Activated T-cell treated with anti-CD3 and anti-CD28 coated beads for 1 hour (primary cell): ENCODE results near the gene TEX26.

Source experiments
- DNase-seq: peaks from one replicate; pipeline ENCODE4 v3.0.0-alpha.2; 2020; ENCODE audit warnings: low read depth

The TEX26 gene

DNA sequence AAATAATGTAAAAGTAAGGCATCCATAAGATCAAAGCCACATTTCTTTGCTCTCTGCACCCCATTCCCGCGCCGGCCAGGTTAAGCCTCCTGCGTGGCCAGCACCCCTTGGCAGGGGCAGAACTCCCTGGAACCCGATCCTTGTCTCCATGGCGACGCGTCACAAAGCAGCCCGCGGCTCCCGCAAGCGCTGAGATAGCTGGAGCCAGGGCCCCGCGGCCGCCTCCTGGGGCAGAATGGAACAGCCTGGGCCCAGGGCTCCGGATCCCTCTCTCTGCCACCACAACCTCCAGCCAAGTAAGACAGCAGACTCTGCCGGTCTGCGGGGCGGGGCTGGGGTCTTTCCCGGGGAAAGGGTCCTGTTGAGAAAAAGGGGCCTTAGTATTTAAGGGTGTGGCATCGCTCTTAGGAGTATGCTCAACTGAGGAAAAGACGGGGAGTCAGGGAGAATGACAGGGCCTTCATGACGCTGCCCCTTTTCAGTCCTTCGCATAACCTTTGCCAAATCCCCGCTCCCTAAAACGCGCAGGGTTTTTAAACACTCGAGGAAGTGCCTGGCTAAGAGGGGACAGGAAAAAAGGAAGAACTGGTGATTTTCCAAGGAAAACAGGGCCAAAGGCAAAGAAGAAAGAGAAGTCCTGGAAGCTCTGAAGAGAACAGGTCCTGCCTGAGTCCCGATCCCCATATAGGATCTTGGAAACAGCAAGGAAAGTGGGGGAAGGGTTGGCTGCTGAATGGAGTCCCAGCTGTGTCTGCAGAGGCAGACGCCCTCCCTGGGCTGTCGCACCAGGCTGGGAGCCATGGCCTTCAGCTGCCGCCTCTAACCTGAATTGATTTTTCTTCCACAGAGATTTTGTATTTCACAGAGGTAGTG, at the start of gene TEX26:
Gene TEX26, plus strand, starts transcription at position 176 of the 873 bp plus-strand sequence. Its CDS starts 60 bp downstream, at position 236.
- DNase-seq: no peak

DNA sequence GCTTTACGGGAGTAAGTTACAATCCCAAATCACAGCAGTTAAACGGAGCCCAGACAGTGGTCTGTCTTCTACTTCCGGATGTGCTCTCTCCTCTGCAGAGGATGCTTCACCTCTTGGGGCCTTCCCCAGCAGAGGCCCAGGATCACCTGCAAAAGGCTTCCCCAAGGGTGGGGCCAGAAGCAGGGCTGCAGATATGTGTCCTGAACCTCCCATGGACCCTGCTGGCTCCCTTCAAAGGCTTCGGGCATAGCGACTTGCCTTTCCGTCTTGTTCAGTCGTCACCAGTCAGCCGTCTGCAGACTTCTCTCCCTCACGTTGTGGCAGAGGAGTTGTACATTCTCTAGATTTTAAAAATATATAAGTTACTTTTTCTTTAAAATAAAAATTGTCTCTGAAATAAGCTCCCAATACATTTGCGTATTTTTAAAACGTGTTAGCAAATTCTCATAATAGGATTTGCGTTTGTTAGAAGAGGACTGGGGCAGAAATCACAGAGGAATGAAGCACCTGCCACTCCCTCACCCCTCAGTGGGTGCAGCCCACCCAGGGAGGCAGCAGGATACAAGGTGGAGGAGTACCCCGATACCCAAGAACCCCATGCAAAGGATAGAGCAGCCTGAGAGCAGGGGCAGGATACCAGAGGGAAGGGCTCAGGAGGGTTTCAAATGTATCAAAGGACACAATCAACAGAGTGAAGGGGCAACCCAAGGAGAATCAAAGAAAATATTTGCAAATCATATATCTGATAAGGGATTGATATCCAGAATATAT, 49.3 kb upstream of the TEX26 start:
- no peak for DNase-seq

DNA sequence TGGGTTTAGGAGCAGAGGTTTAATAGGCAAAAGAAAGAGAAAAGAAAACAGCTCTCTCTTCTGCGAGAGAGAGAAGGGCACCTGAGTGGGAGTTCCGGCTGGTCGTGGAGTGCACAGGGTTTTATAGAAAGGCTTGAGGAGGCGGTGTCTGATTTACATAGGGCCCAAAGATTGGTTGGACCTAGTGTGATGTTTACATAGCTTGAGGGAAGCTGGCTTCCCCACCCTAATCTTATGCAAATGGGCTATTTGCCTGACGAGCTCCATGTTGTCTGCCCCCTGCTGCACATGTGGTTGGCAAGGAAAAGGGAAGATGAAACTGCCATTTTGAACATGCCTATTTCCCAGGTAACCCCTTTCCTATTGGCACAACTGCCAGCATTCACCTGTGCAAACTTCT, 47.9 kb upstream of the TEX26 start:
- no peak for DNase-seq

DNA sequence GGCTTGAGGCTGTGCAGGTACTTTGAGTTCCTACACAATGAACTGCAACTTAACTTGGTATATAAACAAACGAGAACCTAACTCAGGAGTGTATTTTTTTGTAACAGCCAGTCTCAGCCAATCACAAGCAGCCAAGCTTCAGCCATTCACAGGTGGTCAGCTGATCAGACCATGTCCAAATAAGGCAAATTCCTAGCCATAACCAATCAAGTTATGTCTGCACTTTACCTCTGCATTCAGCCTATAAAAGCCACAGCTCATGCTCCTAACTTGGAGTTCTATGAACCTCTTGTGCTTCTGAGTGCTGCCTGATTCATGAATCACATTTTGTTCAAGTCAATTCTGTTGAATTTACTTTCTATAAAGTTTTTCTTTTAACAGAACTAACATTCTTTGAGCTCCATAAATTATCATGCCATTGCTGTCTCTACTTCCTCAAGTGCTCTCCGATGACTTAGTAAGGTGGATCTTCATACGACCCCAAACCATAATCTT, 43.2 kb upstream of the TEX26 start:
- DNase-seq: no peak

DNA sequence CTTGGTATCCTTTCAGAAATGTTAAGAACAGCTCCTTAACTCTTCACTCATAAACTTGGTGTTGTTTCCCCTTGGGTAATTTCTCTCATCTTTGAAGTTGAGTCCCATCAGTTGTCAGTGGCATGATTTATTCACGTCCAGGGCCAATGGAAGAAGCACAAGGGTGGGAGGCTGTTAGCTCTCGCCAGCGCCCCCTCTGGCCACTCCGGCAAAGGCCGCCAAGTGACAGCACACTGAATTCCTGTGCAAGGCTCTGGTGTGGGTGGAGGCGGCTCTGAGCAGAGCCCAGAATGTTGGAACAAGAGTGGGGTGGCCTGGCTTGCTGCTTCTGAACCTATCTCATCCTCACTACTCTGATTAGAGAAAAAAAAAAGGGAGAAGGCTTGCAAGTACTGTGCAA, 39.5 kb upstream of the TEX26 start:
- DNase-seq: no peak

DNA sequence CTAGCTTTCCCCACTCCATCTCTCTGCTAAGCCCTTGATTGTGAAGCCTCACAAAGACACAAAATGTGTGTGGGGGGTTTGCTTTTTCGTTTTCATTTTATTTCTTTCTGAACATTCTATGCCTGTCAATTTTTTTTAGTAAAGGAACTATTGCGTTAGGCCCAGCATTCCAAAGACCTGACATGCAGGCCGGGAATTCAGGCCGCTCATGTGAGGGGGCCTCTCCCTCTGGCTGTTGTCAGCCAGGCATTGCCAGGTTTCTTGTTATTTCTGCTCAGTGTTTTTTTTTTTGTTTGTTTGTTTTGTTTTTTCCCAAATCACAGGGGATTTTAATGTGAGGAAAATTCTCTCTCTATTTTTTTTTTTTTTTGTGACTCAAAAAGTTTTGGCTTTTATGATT, 36.7 kb upstream of the TEX26 start:
- no peak for DNase-seq

DNA sequence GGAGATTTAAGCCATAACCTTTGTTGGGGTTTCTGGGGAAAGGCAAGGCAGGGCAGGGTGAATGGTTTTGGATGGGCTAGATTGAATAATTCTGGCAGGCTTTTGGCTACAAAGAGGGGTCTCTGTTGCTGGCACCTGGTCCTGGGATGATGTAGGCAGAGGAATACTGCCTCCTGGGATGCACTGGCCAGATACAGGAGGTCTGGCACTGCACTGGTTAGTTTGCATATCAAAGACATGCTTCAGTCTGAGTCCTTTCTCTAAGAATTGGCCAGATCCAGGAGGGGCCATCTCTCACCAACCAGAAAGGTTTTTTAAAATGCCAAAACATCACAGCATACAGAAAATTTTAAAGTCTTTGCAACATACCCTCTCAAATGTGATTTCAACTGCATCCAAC, 34.4 kb upstream of the TEX26 start:
- DNase-seq: no peak

DNA sequence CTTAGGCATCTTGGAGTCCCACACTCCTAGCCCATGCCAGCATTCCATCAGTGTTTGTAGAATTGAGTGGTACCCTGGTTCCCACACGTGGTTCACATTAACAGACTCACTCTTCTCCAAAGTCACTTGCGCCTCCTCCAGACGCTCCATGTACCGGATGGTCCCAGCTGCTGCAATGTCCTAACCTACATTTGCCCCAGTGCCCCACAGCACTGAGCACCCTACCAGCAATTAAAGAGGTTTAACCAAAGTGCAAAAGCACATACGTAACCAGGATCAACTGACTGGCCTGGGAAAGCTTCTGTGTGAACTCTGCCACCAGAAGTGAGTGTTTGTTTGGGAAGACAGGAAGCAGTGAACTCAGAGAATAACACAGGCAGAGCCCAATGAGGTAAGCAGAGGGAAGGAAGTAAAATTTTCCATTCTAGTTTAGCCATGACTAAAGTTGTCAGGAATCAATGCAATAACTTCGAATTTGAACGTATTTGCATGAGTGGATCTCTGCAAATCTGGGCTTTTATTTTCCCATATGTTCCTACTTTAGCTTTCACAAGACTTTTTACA, 33.7 kb upstream of the TEX26 start:
- DNase-seq: no peak

DNA sequence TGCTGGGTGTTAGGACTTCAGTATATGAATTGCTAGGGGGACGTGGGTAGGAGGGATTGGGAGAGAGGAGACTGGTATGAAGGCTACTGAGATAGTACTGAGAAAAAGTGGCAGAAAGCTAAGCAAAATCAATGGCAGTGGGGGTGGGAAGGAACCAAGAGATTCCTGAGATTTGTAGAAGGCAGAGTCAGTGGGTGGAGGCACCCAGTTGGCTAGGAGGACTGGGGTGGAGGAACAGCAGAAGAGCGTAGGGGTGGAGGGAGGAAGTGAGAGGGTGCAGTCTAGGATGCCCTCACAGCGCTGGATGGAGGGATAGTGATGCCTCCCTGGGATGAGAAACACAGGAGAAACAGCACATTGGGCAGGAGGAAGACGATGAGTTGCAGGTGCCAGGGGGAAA, 32.0 kb upstream of the TEX26 start:
- no peak for DNase-seq

DNA sequence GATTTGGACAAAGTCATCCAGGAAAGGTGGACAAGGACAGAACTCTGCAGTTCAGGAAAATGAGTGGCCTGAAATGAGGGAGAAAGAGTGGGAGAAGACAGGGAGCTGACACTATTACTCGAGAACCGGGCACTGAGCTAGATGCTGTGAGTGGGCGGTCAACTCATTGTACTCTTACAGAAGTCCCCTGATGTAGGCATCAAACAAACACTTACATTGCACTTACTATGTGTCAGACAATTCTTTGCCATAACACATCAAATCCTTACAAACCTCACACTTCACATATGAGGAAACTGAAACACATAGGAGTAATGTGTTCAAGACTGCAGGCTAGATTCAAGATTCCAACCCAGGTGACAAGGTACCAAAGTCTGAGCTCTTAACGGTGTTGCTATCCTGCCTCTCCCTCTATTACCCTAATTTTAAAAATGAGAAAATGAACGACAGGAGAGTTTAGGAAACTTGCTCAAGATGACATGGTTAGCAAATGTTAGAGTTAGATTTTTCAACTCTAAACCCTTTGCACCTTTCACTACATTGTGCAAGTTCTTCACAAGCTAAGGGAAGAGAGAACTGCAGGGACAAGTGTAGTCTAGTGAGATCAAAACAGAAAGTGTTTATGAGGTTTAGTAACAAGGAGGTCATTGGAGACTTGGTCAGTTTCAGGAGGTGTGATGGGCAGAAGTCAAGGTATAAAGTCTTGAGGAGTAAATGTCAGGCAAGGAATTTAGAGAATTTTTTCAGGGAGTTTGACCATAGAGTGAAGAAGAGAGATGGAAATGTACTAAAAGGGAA, 31.3 kb upstream of the TEX26 start:
- DNase-seq: no peak

DNA sequence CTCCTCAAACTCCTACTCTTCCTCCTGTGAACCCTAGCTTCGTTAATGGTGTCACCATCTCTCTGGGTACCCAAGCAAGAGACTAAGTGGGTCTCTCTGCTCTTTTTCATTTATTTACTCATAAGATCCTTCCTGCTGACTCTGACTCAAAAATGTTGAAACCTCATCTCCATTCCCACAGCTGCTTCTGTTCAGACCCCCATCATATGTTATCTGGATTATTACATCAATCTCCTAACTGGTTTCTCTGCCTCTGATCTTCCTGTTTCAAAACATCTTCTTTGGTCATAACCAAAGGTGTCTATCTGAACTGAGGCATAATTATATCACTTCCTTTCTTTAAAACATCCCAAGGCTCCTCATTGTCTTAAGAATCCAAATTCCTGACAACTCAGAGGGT, 28.4 kb upstream of the TEX26 start:
- no peak for DNase-seq

DNA sequence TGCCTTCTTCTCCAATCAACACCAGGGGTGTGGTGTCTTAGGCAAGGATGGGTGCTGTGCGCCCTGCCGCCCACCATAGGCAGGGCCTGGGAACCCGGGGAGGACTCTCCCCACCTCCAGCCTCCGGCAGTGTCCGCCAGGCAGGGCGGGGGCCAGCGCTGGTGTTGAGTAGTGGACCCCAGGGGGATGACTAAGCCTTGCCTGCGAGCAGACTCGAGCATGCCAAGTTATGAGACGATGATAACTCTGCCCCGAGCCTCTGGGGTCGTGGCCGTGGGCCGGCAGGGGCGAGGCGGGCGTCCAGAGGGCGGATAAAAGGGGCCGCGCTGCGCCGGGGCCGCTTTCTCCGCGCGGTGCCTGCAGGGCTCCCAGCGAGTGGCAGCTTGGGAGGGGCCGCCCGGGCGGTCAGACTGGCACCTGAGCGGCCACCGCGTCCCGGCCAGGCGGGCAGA, 26.5 kb upstream of the TEX26 start, which contains the start of gene MEDAG:
Gene MEDAG, plus strand, starts transcription at position 340 of the 452 bp plus-strand sequence. CDS start 245 bp downstream, outside the sequence.
- DNase-seq: no peak

DNA sequence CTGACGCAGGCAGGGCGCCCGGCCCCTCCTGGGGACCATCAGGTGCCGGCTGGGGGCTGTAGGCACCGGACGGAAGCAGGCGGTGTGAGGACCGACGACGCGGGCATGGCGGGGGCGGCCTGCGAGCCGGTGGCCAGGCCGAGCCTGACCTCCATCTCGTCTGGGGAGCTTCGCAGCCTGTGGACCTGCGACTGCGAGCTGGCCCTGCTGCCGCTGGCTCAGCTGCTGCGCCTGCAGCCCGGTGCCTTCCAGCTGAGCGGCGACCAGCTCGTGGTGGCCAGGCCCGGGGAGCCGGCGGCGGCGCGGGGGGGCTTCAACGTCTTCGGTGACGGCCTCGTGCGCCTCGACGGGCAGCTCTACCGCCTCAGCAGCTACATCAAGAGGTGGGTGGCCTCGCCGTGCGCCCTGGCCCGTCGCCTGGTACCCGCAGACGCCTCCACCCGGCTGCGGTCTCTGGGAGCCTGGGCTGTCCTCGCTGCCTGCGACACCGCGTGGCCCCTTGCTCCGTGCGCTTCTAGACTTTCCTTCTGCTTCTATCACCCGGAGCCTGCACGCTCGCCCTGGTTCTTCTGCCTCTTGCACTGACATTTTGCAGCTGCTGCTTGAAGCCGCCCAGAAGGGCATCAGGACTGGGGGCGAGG, 25.9 kb upstream of the TEX26 start:
- no peak for DNase-seq

DNA sequence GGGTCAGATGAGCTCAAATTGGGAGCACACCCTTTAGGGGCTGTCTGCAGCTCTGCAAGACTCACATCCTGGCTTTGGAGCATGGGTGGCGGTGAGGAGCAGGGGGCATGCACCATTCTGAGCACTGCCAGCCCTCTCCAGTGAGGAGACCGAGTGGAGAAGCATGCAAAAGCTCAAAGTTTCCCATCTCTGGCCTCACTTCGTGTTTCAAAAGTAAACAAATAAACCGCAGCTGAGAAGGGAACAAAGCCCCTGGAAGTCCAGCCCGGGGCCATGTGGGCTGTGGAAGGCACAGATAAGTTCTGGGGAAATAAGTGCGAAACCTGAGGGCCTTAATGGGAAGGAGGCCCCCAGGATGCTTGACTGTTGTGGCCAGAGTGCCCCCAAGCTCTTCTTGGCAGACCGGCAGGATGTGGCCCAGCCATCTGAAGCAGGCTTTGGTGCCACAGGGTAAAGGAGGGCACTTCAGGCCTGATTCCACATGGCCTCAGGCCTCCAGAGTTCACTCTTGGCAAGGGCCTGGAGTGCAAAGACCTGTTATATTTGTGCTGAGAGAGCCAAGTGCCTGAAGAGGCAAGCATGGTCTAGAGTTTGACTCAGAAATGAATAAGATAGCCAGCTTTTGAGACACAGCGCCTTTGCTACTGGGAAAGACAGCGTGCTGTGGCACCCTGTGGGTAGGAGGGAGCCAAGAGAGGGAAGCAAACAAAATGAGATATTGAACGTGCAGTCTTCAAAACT, 25.2 kb upstream of the TEX26 start:
- DNase-seq: no peak

DNA sequence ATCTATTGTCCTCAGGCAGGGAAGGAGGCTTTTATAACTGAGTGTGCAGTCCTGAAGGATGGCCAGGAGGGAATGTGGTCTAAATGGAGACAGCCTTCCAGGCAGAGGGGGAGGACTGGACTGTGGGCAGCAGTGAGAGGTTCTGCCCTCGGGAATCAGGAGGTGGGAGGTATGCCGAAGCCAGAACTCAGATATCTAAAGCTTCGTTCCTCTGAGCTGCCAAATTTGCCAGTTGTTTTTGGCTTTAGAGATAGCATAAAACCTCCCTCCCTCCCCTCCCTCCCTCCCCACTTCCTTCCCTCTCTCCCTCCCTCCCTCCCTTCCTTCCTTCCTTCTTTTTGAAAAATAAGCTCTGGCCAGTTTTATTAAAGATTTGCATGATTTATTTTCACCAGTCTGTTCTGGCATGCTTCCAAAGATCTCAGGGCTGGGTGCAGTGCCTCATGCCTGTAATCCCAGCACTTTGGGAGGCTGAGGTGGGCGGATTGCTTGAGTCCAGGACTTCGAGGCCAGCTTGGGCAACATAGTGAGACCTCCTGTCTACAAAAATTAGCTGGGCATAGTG, 24.0 kb upstream of the TEX26 start:
- no peak for DNase-seq

DNA sequence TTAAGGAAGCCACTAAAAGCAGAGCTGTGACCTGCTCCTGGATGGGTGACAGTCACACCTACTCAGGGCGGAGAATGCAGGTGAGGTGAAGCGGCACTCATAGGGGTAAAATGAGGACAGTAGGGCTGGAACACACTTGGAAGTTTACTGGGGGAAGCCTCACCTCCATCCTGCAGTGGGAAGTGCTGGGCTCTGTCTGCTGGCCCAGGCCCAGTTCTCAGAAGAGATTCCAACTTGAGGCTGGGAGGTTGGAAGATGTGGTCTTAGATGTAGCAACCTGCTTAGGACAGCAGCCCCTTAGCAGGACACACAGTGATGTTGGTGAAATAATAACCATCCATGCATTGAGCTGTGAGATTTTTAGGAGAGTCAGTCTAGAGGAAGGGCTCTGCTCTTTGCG, 21.8 kb upstream of the TEX26 start:
- no peak for DNase-seq

DNA sequence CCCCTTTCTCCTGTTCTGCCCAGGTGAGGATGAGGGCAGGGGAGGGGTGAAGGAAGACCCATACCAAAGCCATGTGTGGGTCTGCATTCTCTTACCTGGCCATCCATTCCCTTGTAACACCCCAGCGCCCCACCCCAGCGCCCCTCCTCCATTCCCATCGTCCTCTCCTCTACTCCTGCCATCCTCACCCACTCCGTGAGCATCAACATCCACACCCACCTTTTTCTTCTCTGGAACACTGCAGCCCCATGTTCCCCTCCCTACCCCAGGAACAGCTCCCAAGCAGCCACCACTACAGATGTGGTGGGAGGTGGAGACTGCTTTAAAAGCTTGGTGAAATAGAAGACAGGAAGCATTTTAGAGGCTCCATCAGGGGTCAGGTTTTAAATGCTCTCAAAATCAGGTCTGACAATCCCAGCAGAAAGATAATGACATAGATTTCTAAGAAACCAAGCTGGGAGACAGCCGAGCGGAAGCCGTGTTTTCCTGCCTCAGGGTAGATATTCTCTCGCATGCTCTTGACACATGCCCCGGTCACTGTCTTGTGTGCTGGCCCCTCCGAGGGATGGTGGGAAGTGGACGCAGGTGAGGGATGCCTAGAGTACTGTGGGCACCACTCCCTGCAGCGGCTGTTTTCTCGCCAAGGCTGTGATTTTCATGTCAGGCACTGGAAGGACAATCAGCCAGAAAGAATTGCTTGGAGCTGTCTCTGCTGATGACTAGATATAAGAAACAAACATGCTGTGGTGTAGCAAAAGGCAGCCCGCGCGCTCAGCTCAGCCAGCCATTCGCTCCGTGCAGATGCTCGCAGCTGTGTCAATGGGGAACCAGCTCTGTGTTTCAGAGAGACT, 16.5 kb upstream of the TEX26 start:
- DNase-seq: no peak

DNA sequence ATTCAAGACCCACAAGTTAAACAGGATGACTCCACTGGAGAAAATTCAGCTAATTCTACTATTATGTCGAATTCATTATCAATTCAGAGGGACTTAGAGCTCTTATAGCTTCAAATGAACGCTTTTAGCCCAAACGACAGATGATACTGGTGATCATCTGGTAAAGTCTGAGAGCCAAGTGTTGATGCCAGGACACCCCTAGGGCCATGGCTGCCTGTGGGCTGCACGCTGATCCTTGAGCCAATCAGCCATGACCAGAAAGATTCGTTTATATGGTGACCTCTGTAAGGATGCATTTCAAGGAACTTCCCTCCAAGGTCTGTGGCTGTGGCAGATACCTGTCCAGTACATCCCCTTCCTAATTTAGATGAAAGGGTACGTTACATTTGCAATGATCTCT, 15.5 kb upstream of the TEX26 start:
- DNase-seq: no peak
